NCI-H2107 treated with DMSO at 0.1 percent for 48 hours (cell line): ENCODE results near the gene CLEC2D.
"Not testable (repeated sequence)": the region's sequence is repeated elsewhere in the genome, so short reads cannot be mapped to it uniquely, and the experiment has no call there.

Experiments used
- DNase-seq: peaks from one replicate; lab custom pipeline; 2025; ENCODE audit not compliant: unreplicated experiment; lab: John Stamatoyannopoulos, UW

Gene CLEC2D

DNA sequence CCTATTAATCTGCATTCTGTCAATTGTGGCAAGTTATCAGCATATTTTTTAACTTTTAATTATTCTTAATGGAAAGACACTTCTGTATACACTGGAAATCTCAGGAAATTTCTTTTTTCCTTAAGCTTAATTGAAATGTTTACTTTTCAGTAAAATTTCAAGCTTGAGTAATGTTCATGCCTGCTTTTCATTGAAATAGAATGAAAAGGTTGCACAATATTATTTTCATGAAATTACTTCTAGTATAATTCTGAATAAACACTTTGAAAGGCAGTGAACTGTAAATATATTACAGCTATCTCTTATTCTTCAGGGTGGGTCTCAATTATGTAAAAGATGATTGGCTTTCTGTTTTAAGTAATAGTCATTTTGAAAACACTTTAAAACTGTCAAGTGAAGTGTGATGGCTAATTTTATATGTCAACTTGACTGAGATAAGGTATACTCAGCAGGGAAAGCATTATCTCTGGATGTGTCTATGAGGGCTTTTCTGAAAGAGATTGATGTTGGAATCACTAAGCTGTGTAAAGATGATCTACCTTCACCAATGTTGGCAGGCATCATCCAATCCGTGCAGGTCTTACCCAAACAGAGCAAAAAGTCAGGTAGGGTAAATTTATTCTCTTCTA lies 29.9 kb downstream of the CLEC2D start:
- DNase-seq = no peak

- no peak for DNase-seq
Measured at GRCh38 chr12:9699898-9700605, 30.5 kb downstream of the CLEC2D start.

GRCh38 chr12:9700606-9700956 lies 31.1 kb downstream of the CLEC2D start:
- DNase-seq = no peak

DNA sequence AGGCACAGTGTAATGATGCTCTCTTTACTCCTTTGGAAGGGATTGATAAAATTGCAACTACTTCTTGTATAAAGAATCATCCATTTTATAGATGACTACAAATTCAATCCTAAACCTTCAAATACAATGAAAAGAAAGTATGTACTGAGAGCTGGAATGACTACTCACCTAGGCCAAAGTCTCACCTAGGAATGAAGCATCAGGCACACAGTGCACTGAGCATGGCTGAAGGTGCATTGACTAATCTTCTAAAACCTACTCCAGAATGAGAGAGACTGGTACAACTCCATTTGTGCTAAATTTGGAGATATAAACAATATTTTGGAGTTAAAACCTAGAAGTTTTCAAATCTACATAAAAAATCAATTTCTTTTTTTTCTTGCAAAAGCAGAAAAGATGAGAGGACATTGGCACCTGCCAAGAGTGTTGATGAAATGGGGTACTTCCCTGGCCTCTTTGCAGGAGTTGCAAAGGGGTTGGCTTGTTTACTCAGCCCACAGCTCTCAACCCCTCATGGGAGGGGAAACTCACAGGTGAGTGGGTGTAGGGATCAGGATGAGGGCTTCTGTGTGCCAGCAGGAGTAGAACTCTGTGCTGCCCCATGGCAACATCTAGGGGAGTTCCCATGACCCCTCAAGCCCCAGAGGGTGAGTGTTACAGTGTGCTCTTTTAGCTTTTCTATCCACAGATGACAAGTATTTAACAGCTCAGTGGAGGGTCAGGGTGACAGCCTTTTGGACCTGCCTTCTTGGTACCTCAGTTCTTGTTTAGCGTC lies 32.1 kb downstream of the CLEC2D start:
- no peak for DNase-seq

GRCh38 chr12:9702255-9702654 lies 32.7 kb downstream of the CLEC2D start:
- no peak for DNase-seq

- not testable (repeated sequence) for DNase-seq
Measured at GRCh38 chr12:9704561-9704960, 35.0 kb downstream of the CLEC2D start.

GRCh38 chr12:9706086-9706685 lies 36.7 kb downstream of the CLEC2D start:
- no peak for DNase-seq

DNA sequence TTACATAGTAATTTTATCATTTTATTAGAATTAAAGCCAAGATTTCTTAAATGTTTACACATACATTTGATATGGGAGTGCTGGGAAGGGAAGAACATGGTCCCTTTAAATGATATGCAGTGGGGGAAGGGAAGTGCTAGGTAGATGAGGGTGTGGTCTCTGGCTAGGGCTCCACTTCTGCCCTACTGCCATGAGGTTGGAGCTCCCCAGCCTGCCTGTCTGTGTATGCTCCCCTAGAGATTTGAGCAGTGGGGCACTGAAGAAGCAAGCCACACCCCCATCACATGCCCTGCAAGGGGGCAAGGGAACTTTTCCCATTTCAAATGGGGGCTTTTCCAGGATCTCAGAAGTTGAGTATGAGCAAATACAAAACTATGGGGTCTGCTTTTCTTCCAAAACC lies 37.8 kb downstream of the CLEC2D start:
- DNase-seq = no peak

DNA sequence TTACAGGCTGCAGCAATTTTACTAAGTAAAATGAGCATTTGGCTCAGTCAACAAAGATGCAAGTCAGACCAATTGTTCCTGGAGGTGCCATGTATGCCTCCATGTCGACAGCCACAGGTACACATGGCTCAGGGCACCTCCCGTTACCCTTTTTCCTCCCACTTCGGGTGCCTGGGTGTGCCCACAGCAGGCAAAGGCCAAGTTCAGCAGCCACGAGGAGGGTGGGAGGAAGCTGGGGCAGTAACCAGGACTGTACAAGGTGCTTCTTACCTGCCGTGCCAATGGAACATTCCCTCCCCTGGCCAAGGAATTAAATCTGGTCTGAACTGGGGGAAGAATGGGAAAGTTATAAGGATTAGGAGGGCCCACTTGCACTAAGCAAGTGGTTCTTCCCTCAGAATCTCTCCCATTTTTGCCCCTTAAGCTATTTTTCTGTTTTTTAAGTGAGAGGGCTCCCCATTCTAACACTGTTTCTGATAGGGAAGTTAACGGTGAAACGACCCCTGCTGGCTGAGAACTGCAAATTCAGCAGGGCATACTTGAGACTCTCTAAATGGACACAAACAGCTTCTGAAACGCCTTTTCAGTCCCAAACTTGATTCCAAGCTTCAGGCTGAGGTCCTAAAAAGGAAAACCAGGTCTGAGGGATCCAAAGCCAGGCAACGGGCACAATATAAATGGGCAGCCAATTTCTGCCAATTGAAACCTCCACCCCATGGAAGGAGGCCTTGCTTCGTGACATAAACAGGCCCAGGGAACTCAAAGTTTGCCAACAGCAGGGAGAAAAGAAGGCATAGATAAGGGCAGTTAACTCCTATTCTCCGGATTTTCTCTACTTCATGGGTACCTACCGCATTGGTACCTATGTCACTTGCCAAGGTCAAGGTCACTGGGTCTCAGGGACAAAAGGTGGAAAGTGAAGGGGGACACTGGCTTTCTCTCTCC lies 38.6 kb downstream of the CLEC2D start:
- peak; percentile 35 for DNase-seq

- no peak for DNase-seq
Measured at GRCh38 chr12:9708853-9709252, 39.3 kb downstream of the CLEC2D start.

DNA sequence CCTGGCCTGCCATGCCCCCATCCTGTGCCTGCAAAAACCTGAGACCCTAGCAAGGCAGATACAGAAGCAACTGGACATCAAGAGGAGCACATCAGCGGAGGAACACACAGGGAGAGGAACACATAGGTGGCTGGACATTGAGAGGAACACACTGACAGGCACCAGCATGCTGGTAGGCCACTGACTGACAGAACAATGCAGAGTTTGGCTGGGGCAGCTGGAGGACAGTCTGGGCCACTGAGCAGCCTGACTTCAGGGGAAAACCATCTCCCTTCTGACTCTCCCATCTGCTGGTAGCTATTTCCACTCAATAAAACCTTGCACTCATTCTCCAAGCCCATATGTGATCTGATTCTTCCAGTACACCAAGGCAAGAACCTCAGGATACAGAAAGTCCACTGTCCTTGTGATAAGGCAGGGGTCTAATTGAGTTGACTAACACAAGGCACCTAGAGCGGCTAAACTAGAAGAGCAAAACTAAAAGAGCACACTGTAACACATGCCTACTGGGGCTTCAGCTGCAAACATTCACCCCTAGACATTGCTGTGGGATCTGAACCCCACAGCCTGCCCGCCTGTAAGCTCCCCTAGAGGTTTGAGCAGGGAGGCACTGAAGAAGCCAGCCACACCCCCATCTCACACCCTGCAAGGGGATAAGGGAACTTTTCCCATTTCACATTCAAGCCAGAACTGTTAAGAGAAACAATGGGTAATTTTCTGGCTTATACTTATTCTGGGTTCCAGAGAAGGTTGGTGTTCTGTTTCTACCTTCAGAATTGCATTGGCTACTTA lies 41.3 kb downstream of the CLEC2D start:
- DNase-seq = no peak

DNA sequence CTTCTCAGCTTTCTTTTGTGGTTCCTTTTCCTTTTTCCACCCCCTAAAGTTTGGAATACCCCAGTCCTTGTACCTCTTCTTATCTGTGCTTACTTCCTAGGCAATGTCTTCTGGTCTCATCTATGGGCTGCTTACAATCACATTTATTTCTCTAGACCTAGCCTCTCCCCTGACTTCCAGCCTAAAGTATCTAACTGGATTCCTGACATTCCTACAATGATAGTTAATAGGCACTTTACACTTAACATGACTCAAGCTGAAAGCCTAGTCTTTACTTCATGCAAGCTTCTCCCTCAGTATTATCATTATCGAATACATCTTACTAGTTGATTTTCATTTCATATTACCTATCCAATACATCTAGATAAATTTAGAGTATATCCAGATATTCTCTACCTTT lies 42.2 kb downstream of the CLEC2D start:
- no peak for DNase-seq

DNA sequence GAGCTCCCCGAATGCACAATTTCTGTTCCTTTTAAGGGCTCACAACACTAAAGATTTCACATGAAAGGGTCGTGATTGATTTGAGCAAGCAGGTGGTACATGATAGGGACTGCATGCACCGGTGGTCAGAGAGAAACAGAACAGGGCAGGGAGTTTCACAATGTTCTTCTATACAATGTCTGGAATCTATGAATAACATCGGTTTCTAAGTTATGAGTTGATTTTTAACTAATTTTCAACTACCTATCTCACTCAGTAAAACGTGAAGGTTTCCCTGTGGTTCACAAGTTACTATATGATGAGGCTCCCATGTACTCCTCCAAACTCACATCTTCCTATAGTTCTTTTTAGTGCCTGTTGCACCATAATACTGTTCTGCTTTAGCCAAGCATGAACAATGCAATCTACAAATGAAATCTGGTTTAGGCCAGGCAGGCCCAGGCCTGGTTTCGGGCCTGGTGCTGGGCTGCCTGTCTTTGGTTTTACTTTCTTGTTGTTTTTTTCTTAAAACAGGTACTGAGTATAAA lies 43.6 kb downstream of the CLEC2D start:
- not testable (repeated sequence) for DNase-seq

GRCh38 chr12:9717070-9717925 lies 47.8 kb downstream of the CLEC2D start:
- DNase-seq = no peak

GRCh38 chr12:9718968-9719367 lies 49.5 kb downstream of the CLEC2D start:
- no peak for DNase-seq

DNA sequence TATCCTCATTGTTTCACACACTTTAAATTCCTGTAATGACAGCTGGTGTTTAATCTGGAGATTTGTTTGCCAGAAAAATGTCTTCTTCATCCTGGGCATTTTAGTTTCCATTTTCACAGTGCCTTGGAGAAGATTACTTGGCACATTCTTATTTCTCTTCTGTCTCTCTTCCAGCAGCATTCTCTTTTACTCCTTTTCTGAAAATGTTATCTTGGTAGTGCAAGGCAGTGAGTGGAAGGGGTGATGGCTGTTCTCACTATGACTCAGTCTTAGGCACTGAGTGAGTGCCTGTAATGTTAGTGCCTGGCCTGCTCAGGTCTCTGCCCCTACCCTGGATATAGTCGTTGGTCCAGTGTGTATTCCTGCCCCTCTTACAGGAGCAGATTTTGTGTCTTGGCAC lies 50.3 kb downstream of the CLEC2D start:
- DNase-seq = no peak

DNA sequence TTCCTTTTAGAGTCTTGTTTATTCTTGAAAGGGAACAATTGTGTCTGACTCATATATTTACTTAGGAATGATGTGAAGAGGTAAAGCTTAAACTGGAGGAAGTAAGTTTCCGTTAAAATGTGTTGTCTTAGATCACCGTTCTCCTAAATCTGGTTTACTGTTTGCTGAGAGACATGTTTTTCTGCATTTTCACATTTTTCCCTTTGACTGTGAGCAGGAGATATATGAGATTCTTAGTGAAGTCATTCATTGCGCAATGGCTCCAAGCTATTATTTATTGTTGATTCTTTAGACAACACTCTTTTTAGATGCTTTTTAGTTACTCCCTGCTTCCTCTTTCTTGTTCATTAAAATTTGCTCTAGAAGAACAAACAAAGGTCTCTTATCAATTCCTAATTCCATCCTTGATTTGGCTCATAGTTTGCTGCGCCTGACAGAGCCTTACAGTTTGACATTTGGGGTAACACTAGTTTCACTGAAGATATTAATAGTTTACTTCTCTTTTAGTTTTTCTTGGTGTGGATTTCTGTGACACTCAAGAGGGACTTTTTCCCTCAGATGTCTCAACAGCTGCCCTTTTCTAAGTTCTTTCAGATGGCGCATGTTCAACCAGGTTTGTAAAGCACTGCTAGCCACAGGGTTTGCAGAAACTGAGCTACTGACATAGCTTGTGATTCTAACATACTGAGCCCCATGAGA lies 52.0 kb downstream of the CLEC2D start:
- no peak for DNase-seq

GRCh38 chr12:9724023-9724422 lies 54.5 kb downstream of the CLEC2D start:
- no peak for DNase-seq
